HG03558 (cell line): ENCODE results near the gene GRIA4.
"Not testable (repeated sequence)": the region's sequence is repeated elsewhere in the genome, so short reads cannot be mapped to it uniquely, and the experiment has no call there.

Experiments used
- ATAC-seq: cut with Tn5 transposase; IDR thresholded peaks from one replicate; pipeline ENCODE4 v1.9.1; 2021; ENCODE audit warnings: moderate number of reproducible peaks; ENCODE audit not compliant: unreplicated experiment; ENCODE audit errors: extremely low read depth

GRIA4 gene

GRCh38 chr11:105975128-105975527, 365.3 kb downstream of the GRIA4 start:
- ATAC-seq, result no peak

GRCh38 chr11:105979997-105980703, 370.3 kb downstream of the GRIA4 start:
- ATAC-seq, result no peak

- no peak for ATAC-seq
These were observed 376.7 kb downstream of the GRIA4 start for GRCh38 chr11:105986554-105986953.

GRCh38 chr11:105988197-105988596, 378.3 kb downstream of the GRIA4 start:
- ATAC-seq, result no peak

- no peak for ATAC-seq
These were observed 379.3 kb downstream of the GRIA4 start for GRCh38 chr11:105989124-105989523.

- ATAC-seq, result no peak
These were observed 382.0 kb downstream of the GRIA4 start for GRCh38 chr11:105991888-105992287.

- no peak for ATAC-seq
These were observed 391.6 kb downstream of the GRIA4 start for GRCh38 chr11:106001304-106002012.

- not testable (repeated sequence) for ATAC-seq
These were observed 393.2 kb downstream of the GRIA4 start for GRCh38 chr11:106003094-106003493.

GRCh38 chr11:106011481-106011880, 401.6 kb downstream of the GRIA4 start:
- ATAC-seq, result no peak

GRCh38 chr11:106012744-106013143, 402.9 kb downstream of the GRIA4 start:
- ATAC-seq, result no peak

- no peak for ATAC-seq
These were observed 404.2 kb downstream of the GRIA4 start for GRCh38 chr11:106014035-106014434.

- no peak for ATAC-seq
These were observed 404.7 kb downstream of the GRIA4 start for GRCh38 chr11:106014620-106015019.

GRCh38 chr11:106015066-106015465, 405.2 kb downstream of the GRIA4 start:
- no peak for ATAC-seq

GRCh38 chr11:106017093-106017492, 407.2 kb downstream of the GRIA4 start:
- ATAC-seq, result no peak

- peak; percentile 0 for ATAC-seq
These were observed 411.5 kb downstream of the GRIA4 start for GRCh38 chr11:106021181-106021966.

GRCh38 chr11:106021967-106022794, 412.3 kb downstream of the GRIA4 start, which contains the start of gene MSANTD4:
MSANTD4 (minus strand) TSS chr11:106022240; CDS start chr11:106010917, 11,323 bp downstream.
- ATAC-seq, result peak; percentile 96

- no peak for ATAC-seq
These were observed 413.0 kb downstream of the GRIA4 start for GRCh38 chr11:106022795-106023275.

GRCh38 chr11:106030609-106031008, 420.7 kb downstream of the GRIA4 start:
- ATAC-seq, result no peak

GRCh38 chr11:106031202-106031810, 421.4 kb downstream of the GRIA4 start:
- ATAC-seq, result no peak
